HEK293T (cell line): ENCODE results near the gene TSPAN6.

Experiments
- ARNT ChIP-seq: fragments of 450-650 bp; IDR thresholded peaks from 2 replicates; pipeline ENCODE4 v1.6.1; 2017; ENCODE audit warnings: mild to moderate bottlenecking
- BHLHE40 ChIP-seq: fragments of 450-650 bp; IDR thresholded peaks from 2 replicates; pipeline ENCODE4 v1.6.1; 2016; ENCODE audit warnings: mild to moderate bottlenecking, moderate library complexity, borderline replicate concordance
- ELF4 ChIP-seq: fragments of 450-650 bp; IDR thresholded peaks from 2 replicates; pipeline ENCODE4 v1.6.1; 2017; ENCODE audit warnings: antibody characterized with exemption
- FOXA1 ChIP-seq: fragments of 450-650 bp; IDR thresholded peaks from 2 replicates; pipeline ENCODE4 v1.6.1; 2016; ENCODE audit warnings: mild to moderate bottlenecking
- FOXK2 ChIP-seq: fragments of 450-650 bp; IDR thresholded peaks from 2 replicates; pipeline ENCODE4 v1.6.1; 2016; ENCODE audit warnings: mild to moderate bottlenecking
- L3MBTL2 ChIP-seq: fragments of 450-650 bp; conservative IDR thresholded peaks from 2 replicates; pipeline ENCODE4 v1.6.1; 2016; ENCODE audit warnings: mild to moderate bottlenecking
- SP1 ChIP-seq: fragments of 450-650 bp; IDR thresholded peaks from 2 replicates; pipeline ENCODE4 v1.6.1; 2017
- TARDBP ChIP-seq: fragments of 450-650 bp; IDR thresholded peaks from 2 replicates; pipeline ENCODE4 v1.6.1; 2016
- ZNF384 ChIP-seq: fragments of 450-650 bp; IDR thresholded peaks from 2 replicates; pipeline ENCODE4 v1.6.1; 2016

DNA sequence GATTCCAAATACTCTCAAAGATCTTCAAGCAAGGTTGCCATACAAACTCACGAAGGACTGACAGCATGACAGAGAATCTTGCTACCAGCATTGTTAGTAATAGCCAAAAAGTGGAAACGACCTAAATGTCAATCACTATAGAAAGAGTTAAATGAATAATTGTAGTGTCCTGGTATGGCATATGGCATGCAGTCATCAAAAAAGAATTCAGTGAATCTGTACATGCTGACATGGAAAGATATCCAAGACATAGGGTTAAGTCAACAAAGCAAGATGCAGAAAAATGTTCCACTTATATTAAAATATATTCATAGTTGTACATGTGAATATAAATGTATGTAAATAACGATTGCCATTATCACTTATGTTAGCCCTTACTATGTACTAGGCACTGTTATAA, 45.0 kb upstream of the TSPAN6 start:
- TF ChIP-seq L3MBTL2 (no peak), BHLHE40 (no peak), FOXA1 (no peak), SP1 (no peak), ELF4 (no peak), FOXK2 (no peak), ZNF384 (no peak), ARNT (no peak), TARDBP (no peak)
